GM19463 (cell line): ENCODE results near the gene TLE4.

Source experiments
- ATAC-seq: cut with Tn5 transposase; IDR thresholded peaks from one replicate; pipeline ENCODE4 v1.9.1; 2021; ENCODE audit warnings: mild to moderate bottlenecking, moderate library complexity; ENCODE audit not compliant: unreplicated experiment

Gene TLE4

GRCh38 chr9:79570448-79571308 lies 1.1 kb upstream of the TLE4 start:
- ATAC-seq: no peak

GRCh38 chr9:79572032-79572607 lies 355 bp downstream of the TLE4 start:
- ATAC-seq: no peak

- ATAC-seq: no peak
Measured at GRCh38 chr9:79572608-79573411, 1.0 kb downstream of the TLE4 start.

GRCh38 chr9:79573412-79573923 lies 1.7 kb downstream of the TLE4 start:
- ATAC-seq: no peak

GRCh38 chr9:79574136-79574535 lies 2.4 kb downstream of the TLE4 start:
- no peak for ATAC-seq

- no peak for ATAC-seq
Measured at GRCh38 chr9:79574781-79575180, 3.0 kb downstream of the TLE4 start.

GRCh38 chr9:79575547-79575946 lies 3.8 kb downstream of the TLE4 start:
- ATAC-seq: no peak

- no peak for ATAC-seq
Measured at GRCh38 chr9:79577969-79578723, 6.4 kb downstream of the TLE4 start.

- ATAC-seq: no peak
Measured at GRCh38 chr9:79578891-79579290, 7.1 kb downstream of the TLE4 start.

- no peak for ATAC-seq
Measured at GRCh38 chr9:79579624-79580023, 7.9 kb downstream of the TLE4 start.

GRCh38 chr9:79580055-79580454 lies 8.3 kb downstream of the TLE4 start:
- ATAC-seq: no peak

- ATAC-seq: no peak
Measured at GRCh38 chr9:79581388-79581787, 9.6 kb downstream of the TLE4 start.

- no peak for ATAC-seq
Measured at GRCh38 chr9:79581794-79582193, 10.0 kb downstream of the TLE4 start.

- ATAC-seq: peak; percentile 89
Measured at GRCh38 chr9:79583952-79584654, 12.3 kb downstream of the TLE4 start.

- ATAC-seq: no peak
Measured at GRCh38 chr9:79584655-79584982, 12.9 kb downstream of the TLE4 start.

GRCh38 chr9:79588488-79589223 lies 16.9 kb downstream of the TLE4 start:
- no peak for ATAC-seq

GRCh38 chr9:79591458-79591857 lies 19.7 kb downstream of the TLE4 start:
- ATAC-seq: no peak

- ATAC-seq: peak; percentile 62
Measured at GRCh38 chr9:79592726-79593493, 21.1 kb downstream of the TLE4 start.
